ENCODE data around the gene ASIC3.
"Not testable (repeated sequence)": the region's sequence is repeated elsewhere in the genome, so short reads cannot be mapped to it uniquely, and the experiment has no call there.

Gene ASIC3

DNA sequence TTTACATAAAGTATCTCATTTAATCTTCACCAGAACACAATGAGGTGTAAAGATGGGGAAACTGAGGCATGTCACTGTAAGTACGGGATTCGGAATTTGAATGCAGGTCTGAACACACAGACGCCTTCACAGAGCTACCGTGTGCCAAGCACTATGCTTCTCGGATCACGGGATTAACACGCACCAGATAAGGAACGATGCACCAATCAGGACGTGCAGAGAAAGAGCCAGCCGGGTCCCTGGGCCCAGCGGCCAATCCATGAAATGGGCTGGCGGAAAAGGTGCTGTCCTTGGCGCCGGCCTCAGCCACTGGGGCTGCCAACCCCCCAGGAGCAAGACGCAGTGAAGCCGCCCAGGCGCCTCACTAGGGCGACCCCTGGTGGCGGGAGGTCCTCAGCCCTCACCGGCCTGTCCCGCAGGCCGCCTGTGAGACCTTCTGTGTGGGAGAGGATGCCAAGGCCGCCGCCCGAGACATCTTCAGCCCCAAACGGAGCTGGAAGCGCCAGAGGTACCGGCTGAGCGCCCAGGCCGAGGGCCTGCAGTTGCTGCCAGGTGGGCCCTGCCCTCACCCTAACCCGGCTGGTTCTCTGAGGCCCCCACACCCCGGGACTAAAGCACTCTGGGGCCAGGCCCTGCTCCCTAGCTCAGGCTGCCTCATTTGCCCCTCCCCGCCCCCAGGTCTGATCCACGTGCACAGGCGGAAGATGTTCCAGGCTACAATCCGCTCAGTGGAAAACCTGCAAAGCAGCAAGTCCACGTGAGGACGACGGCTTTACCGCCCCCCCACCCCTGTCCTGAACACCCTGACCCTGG lies 39.6 kb upstream of the ASIC3 start:
- TF ChIP-seq, protein P1, sequence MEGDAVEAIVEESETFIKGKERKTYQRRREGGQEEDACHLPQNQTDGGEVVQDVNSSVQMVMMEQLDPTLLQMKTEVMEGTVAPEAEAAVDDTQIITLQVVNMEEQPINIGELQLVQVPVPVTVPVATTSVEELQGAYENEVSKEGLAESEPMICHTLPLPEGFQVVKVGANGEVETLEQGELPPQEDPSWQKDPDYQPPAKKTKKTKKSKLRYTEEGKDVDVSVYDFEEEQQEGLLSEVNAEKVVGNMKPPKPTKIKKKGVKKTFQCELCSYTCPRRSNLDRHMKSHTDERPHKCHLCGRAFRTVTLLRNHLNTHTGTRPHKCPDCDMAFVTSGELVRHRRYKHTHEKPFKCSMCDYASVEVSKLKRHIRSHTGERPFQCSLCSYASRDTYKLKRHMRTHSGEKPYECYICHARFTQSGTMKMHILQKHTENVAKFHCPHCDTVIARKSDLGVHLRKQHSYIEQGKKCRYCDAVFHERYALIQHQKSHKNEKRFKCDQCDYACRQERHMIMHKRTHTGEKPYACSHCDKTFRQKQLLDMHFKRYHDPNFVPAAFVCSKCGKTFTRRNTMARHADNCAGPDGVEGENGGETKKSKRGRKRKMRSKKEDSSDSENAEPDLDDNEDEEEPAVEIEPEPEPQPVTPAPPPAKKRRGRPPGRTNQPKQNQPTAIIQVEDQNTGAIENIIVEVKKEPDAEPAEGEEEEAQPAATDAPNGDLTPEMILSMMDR (IDR thresholded peaks at IDR 0.05; ENCODE audit: unreplicated experiment in 3 of 3), result peak; percentile 59 to 73 (median 62)
- Mint-ChIP-seq H3K4me1 (peaks cover 37% of the 10 kb centered on the region), H3K36me3 (ENCODE audit: low read depth) (no peaks in the 10 kb centered on the region), H3K9me3 (no peaks in the 10 kb centered on the region), H3K27me3 (ENCODE audit: low read depth) (peaks cover 14% of the 10 kb centered on the region), H3K27ac (peak overlapping the region in 2 of 3 experiments; percentile 85 to 89), H3K4me3 (peak overlapping the region in 2 of 3 experiments; percentile 30 to 40)

DNA sequence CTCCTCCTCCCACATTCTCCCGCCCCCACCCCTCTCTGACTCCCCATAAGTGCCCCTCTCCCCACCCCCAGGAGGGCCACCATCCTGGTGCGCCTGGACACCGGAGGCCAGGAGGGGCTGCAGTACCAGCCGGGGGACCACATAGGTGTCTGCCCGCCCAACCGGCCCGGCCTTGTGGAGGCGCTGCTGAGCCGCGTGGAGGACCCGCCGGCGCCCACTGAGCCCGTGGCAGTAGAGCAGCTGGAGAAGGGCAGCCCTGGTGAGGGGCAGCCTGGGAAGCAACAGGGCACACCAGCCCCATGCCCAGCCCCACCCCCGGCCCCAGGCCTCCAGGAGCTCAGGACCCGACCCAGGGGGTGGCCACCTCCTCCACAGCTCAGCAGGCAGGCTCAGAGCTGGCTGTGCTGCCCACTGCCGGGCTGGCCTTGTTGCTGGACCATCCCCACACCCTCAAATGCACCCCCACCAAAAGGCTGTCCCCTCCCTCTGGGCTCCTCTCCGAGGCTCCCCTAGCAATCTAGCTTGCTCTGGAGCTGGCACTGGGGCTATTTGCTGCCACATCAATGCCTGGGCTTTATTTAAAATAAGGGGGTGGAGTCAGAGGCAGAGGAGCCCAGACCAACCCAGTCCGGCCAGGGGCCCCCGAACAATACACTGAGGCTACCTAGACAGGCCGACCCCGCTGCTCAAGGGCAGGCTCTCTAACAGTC lies 38.8 kb upstream of the ASIC3 start:
- Mint-ChIP-seq H3K27me3 (ENCODE audit: low read depth) (peaks cover 14% of the 10 kb centered on the region), H3K27ac (no peak overlapping the region), H3K4me3 (no peak overlapping the region), H3K9me3 (no peaks in the 10 kb centered on the region), H3K36me3 (ENCODE audit: low read depth) (peaks cover 3% of the 10 kb centered on the region), H3K4me1 (peaks cover 37% of the 10 kb centered on the region)
- TF ChIP-seq, protein P1 (IDR thresholded peaks at IDR 0.05; ENCODE audit: unreplicated experiment in 3 of 3), result no peak

DNA sequence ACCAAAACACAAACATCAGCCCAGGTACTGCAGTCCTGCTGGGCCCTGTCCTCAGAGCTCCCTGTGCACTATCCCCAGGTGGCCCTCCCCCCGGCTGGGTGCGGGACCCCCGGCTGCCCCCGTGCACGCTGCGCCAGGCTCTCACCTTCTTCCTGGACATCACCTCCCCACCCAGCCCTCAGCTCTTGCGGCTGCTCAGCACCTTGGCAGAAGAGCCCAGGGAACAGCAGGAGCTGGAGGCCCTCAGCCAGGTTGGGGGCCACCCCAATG lies 38.4 kb upstream of the ASIC3 start:
- H3K4me1 Mint-ChIP-seq, result peaks cover 37% of the 10 kb centered on the region
- TF ChIP-seq, protein P1 (IDR thresholded peaks at IDR 0.05; ENCODE audit: unreplicated experiment in 3 of 3), result no peak
- peak overlapping the region; percentile 90 to 97 (median 95) for H3K27ac Mint-ChIP-seq
- peaks cover 14% of the 10 kb centered on the region for H3K27me3 Mint-ChIP-seq (ENCODE audit: low read depth)
- H3K4me3 Mint-ChIP-seq, result peak overlapping the region; percentile 78 to 86 (median 84)
- peaks cover 3% of the 10 kb centered on the region for H3K36me3 Mint-ChIP-seq (ENCODE audit: low read depth)
- H3K9me3 Mint-ChIP-seq, result no peaks in the 10 kb centered on the region

DNA sequence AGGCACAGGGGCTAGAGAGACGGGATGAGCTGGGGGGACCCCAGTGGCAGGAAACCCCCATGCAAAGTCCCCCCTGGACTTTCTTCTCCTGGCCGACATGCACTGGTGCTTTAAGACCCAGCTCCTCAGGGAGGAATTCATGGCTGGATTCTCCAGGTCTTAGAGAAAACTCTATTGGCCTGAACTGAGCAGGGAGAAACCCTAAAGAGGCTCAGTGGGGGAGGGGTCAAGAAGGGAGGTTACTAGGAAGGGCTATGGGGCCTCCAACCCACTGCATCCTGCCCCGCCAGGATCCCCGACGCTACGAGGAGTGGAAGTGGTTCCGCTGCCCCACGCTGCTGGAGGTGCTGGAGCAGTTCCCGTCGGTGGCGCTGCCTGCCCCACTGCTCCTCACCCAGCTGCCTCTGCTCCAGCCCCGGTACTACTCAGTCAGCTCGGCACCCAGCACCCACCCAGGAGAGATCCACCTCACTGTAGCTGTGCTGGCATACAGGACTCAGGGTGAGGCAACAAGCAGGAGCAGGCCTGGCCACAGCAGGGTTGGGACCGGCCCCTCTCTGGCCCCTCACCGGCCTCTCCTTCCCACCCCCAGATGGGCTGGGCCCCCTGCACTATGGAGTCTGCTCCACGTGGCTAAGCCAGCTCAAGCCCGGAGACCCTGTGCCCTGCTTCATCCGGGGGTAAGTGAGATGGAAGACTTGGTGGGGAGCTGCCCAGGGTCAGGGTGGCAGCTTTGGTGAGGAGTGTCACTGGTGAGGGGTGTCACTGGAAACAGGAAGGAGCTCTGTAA lies 37.8 kb upstream of the ASIC3 start:
- Mint-ChIP-seq H3K9me3 (no peaks in the 10 kb centered on the region), H3K27ac (peak overlapping the region; percentile 90 to 97 (median 95)), H3K4me1 (peaks cover 42% of the 10 kb centered on the region), H3K4me3 (peak overlapping the region; percentile 78 to 86 (median 84)), H3K36me3 (ENCODE audit: low read depth) (peaks cover 3% of the 10 kb centered on the region), H3K27me3 (ENCODE audit: low read depth) (peaks cover 17% of the 10 kb centered on the region)
- TF ChIP-seq, protein P1 (IDR thresholded peaks at IDR 0.05; ENCODE audit: unreplicated experiment in 3 of 3), result no peak

DNA sequence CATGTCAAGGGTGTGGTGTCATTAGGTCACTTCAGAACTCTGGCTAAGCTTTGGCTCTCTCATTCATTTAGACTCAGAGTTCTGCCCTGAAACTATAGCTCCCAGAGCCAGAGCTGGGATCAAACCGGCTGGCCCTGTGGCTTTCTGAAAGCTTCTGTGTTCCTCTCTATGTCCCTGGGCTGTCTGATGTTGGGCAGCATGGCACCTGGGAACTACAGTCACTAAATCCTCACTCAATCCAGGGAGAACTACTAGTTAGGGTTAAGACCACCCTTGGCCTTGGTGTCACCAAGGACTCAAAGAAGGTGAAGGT lies 37.3 kb upstream of the ASIC3 start:
- Mint-ChIP-seq H3K36me3 (ENCODE audit: low read depth) (peaks cover 3% of the 10 kb centered on the region), H3K4me3 (peak overlapping the region; percentile 78 to 86 (median 84)), H3K27me3 (ENCODE audit: low read depth) (peaks cover 18% of the 10 kb centered on the region), H3K27ac (peak overlapping the region; percentile 90 to 97 (median 95)), H3K4me1 (peaks cover 42% of the 10 kb centered on the region), H3K9me3 (no peaks in the 10 kb centered on the region)
- TF ChIP-seq, protein P1 (IDR thresholded peaks at IDR 0.05; ENCODE audit: unreplicated experiment in 3 of 3), result no peak

DNA sequence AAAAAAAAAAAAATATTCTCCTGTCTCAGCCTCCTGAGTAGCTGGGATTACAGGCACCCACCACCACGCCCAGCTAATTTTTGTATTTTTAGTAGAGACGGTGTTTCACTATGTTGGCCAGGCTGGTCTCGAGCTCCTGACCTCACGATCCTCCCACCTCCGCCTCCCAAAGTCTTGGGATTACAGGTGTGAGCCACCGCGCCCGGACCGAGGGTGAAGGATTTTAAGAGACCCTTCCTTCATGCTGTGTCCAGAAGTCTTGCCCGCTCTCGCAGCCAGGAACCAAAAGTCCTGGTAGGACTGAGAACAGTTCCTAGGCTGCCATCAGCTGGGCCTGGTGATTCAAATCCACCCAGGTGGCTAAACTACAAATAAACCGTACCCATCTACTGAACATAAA lies 36.7 kb upstream of the ASIC3 start:
- H3K9me3 Mint-ChIP-seq; H3K36me3 Mint-ChIP-seq (ENCODE audit: low read depth): not testable (repeated sequence)
- Mint-ChIP-seq H3K27ac (peak overlapping the region; percentile 51 to 65 (median 55)), H3K27me3 (ENCODE audit: low read depth) (peaks cover 22% of the 10 kb centered on the region), H3K4me3 (peak overlapping the region; percentile 27 to 68 (median 67)), H3K4me1 (peaks cover 42% of the 10 kb centered on the region)
